Prostate gland (tissue), 2 donors: ENCODE data around the gene SLC25A26.

Source experiments
- CTCF ChIP-seq, 4 experiments: fragments of 200-600 bp in 2 of 4; fragments of 450-650 bp in 2 of 4; sonication (generic) in 2 of 4; IDR thresholded peaks; 1 replicate in 3 of 4; 2 replicates in 1 of 4; pipeline ENCODE4 v1.5.1; 2016 to 2019; ENCODE audit warnings: antibody characterized with exemption in 4 of 4, mild to moderate bottlenecking in 2 of 4, moderate library complexity in 2 of 4
- POLR2A ChIP-seq: fragments of 450-650 bp; IDR thresholded peaks from one replicate; pipeline ENCODE4 v1.6.1; 2016; ENCODE audit warnings: antibody characterized with exemption, mild to moderate bottlenecking
- POLR2AphosphoS5 ChIP-seq: sonication (generic); formaldehyde crosslinking; IDR thresholded peaks from one replicate; pipeline ENCODE4 v1.6.1; 2017; ENCODE audit warnings: antibody characterized with exemption

GRCh38 chr3:66401157-66401550 is 180.4 kb downstream of the SLC25A26 start:
- no peak for TF ChIP-seq CTCF (IDR thresholded peaks at IDR 0.05)
- no peak for TF ChIP-seq POLR2AphosphoS5
- TF ChIP-seq POLR2A, result no peak
